CD4-positive, alpha-beta T cell (primary cell): ENCODE measurements around the gene SLC38A3. TPM values are rescaled to one million over a fixed set of nuclear protein-coding genes. Genes with fewer than 3 reads are reported as not detected.

ENCODE experiments used
- ATAC-seq: fragments of 200-7000 bp; cut with Tn5 transposase; one replicate; pipeline ENCODE4 v1.10.0; 2022; ENCODE audit warnings: mild to moderate bottlenecking; ENCODE audit not compliant: poor library complexity
- CTCF ChIA-PET: fragments of 350-600 bp; sonication (Branson Sonifier 250); formaldehyde crosslinking; loops from one replicate; lab custom pipeline; 2021; ENCODE audit warnings: antibody characterized with exemption, inconsistent platforms; lab: Charles Lee
- POLR2A ChIA-PET: fragments of 350-600 bp; sonication (Branson Sonifier 250); formaldehyde crosslinking; loops from one replicate; lab custom pipeline; 2021; ENCODE audit warnings: antibody characterized with exemption, inconsistent platforms; lab: Charles Lee
- DNase-seq, 14 experiments: peaks; one replicate each; pipeline ENCODE4 v3.0.0-alpha.2; 2013 to 2020; ENCODE audit warnings: mixed read lengths in 2 of 14
- H3K27ac ChIP-seq, 2 donors: one replicate each; pipeline versions ENCODE4 v1.5.1 to v1.7.0; 2013; ENCODE audit warnings: low read length in 2 of 2, low read depth in 1 of 2, mild to moderate bottlenecking in 1 of 2
- H3K27me3 ChIP-seq, 2 experiments: 1 replicate in 1 of 2; 2 replicates in 1 of 2; pipeline versions ENCODE4 v1.6.1 to v1.7.0; 2013; ENCODE audit warnings: low read length in 2 of 2, control low read depth in 1 of 2, mild to moderate bottlenecking in 1 of 2, moderate library complexity in 1 of 2; ENCODE audit not compliant: insufficient read depth in 2 of 2, control insufficient read depth in 1 of 2
- H3K36me3 ChIP-seq: one replicate; pipeline ENCODE4 v1.6.1; 2013; ENCODE audit warnings: low read length, control low read depth; ENCODE audit not compliant: insufficient read depth
- H3K4me1 ChIP-seq: one replicate; pipeline ENCODE4 v1.6.1; 2013; ENCODE audit warnings: low read length, control low read depth; ENCODE audit not compliant: insufficient read depth
- H3K4me3 ChIP-seq: one replicate; pipeline ENCODE4 v1.5.1; 2013; ENCODE audit warnings: mild to moderate bottlenecking, low read length, moderate library complexity
- H3K9me3 ChIP-seq, 2 experiments: 1 replicate in 1 of 2; 2 replicates in 1 of 2; pipeline versions ENCODE4 v1.6.1 to v1.7.0; 2013; ENCODE audit warnings: low read length in 2 of 2, mild to moderate bottlenecking in 2 of 2, control low read depth in 1 of 2, moderate library complexity in 1 of 2; ENCODE audit not compliant: control insufficient read depth in 1 of 2, insufficient read depth in 1 of 2
- H3K27ac Mint-ChIP-seq: one replicate; pipeline ENCODE4 v1.8.0; 2020; ENCODE audit warnings: mixed read lengths
- H3K27me3 Mint-ChIP-seq: one replicate; pipeline ENCODE4 v1.8.0; 2021; ENCODE audit warnings: mixed read lengths
- H3K36me3 Mint-ChIP-seq: one replicate; pipeline ENCODE4 v1.8.0; 2021; ENCODE audit warnings: low read depth, mixed read lengths
- H3K4me1 Mint-ChIP-seq: one replicate; pipeline ENCODE4 v1.8.0; 2021; ENCODE audit warnings: low read depth, mixed read lengths
- H3K4me3 Mint-ChIP-seq: one replicate; pipeline ENCODE4 v1.8.0; 2020; ENCODE audit warnings: mild to moderate bottlenecking, mixed read lengths
- H3K9me3 Mint-ChIP-seq: one replicate; pipeline ENCODE4 v1.8.0; 2020; ENCODE audit warnings: mixed read lengths
- CTCF ChIP-seq: fragments of 200-600 bp; IDR thresholded peaks from one replicate; pipeline ENCODE4 v1.8.0; 2022; ENCODE audit warnings: antibody characterized with exemption, mild to moderate bottlenecking
- intact Hi-C, 2 experiments: fragments of 100-400 bp; cut with DNase I in 1 of 2; cut with micrococcal nuclease in 1 of 2; formaldehyde crosslinking; loops; one replicate each; pipeline versions ENCODE4 v1.15.1 to v1.9.0; 2023 to 2025; cut with DNase I, micrococcal nuclease
- total RNA-seq, 174 experiments: library from RNA in 2 of 174; stranded (reverse) in 2 of 174; gene quantifications; one replicate each; pipeline ENCODE4 v1.2.3 and lab custom pipeline; 2021 to 2026

Gene SLC38A3
- total RNA-seq, 2 experiments from 2014 or later, result 1.0 to 1.1 TPM

DNA sequence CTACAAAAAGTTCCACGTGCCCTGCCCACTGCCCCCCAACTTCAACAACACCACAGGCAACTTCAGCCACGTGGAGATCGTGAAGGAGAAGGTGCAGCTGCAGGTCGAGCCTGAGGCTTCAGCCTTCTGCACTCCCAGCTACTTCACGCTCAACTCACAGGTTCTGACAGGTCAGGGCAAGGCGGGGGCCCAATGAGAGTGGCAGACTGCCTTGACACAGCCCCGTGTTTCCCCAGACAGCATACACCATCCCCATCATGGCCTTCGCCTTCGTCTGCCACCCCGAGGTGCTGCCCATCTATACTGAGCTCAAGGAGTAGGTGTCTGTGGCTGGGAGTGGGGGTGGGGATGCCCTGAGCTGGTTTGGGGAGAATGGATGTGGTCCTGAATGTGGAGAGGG lies 12.6 kb downstream of the SLC38A3 start:
- no peak overlapping the region for H3K27ac Mint-ChIP-seq
- ChIA-PET CTCF (no interaction called here), POLR2A (no interaction called here)
- no peaks in the 10 kb centered on the region for H3K36me3 Mint-ChIP-seq
- no peak for TF ChIP-seq CTCF
- H3K4me1 Mint-ChIP-seq, result no peaks in the 10 kb centered on the region
- peaks cover 12% of the 10 kb centered on the region for H3K4me1 ChIP-seq
- H3K9me3 ChIP-seq, result no peaks in the 10 kb centered on the region
- DNase-seq (no peak), ATAC-seq (no peak)
- H3K27ac ChIP-seq, result no peak overlapping the region
- no peaks in the 10 kb centered on the region for H3K9me3 Mint-ChIP-seq
- H3K27me3 Mint-ChIP-seq, result no peaks in the 10 kb centered on the region
- intact Hi-C loops, result no loop called here
- H3K27me3 ChIP-seq, result no peaks in the 10 kb centered on the region
- H3K4me3 Mint-ChIP-seq, result no peak overlapping the region
- H3K4me3 ChIP-seq, result no peak overlapping the region
- H3K36me3 ChIP-seq, result no peaks in the 10 kb centered on the region

DNA sequence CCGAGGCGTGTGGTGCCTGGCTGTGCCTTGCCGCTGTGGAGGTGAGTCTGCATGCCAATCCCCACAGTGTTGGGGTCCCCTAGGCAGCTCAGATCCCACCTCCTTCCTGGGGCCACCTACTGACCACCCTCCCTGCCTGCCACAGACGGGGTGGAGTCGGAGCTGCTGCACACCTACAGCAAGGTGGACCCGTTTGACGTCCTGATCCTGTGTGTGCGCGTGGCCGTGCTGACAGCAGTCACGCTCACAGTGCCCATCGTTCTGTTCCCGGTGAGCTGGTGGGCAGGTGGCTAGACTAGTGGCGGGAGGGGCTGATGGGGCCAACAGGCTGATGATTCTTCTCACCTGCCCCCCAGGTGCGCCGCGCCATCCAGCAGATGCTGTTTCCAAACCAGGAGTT lies 13.4 kb downstream of the SLC38A3 start:
- no peak overlapping the region for H3K4me3 ChIP-seq
- Mint-ChIP-seq H3K4me1 (no peaks in the 10 kb centered on the region), H3K4me3 (no peak overlapping the region), H3K36me3 (no peaks in the 10 kb centered on the region), H3K27me3 (no peaks in the 10 kb centered on the region), H3K9me3 (no peaks in the 10 kb centered on the region), H3K27ac (no peak overlapping the region)
- intact Hi-C loops, result no loop called here
- DNase-seq (no peak), ATAC-seq (no peak)
- H3K9me3 ChIP-seq, result no peaks in the 10 kb centered on the region
- ChIA-PET POLR2A (no interaction called here), CTCF (interaction anchor here (0.5 kb wide), 1 partner anchor 1231 kb away, joined by 3 read pairs; no protein-coding TSS in a partner anchor)
- TF ChIP-seq CTCF, result no peak
- no peak overlapping the region for H3K27ac ChIP-seq
- no peaks in the 10 kb centered on the region for H3K36me3 ChIP-seq
- peaks cover 12% of the 10 kb centered on the region for H3K4me1 ChIP-seq
- H3K27me3 ChIP-seq, result no peaks in the 10 kb centered on the region

DNA sequence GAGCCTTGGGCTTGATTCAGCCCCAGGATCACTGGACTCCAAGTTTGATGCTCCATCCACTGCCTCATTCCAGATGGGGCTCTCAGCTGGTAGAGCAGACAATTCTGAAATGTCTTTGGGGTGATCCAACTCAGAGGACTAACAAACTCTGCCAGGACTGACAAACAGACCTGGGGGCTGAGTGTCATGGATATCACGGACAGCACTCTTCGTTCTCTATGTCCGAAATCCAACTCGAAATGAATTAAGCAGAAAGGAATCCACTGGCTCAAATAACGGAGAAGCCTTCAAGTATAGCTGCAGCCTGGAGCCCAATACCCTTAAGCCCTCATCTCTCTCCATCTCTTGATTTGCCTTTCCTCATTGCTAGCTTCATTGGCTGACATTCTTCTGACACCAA lies 14.2 kb downstream of the SLC38A3 start:
- ChIA-PET POLR2A (no interaction called here), CTCF (no interaction called here)
- no peak overlapping the region for H3K4me3 Mint-ChIP-seq
- Histone ChIP-seq H3K9me3 (no peaks in the 10 kb centered on the region), H3K27me3 (no peaks in the 10 kb centered on the region), H3K4me1 (peaks cover 12% of the 10 kb centered on the region), H3K36me3 (no peaks in the 10 kb centered on the region), H3K4me3 (no peak overlapping the region), H3K27ac (no peak overlapping the region)
- intact Hi-C loops, result no loop called here
- H3K4me1 Mint-ChIP-seq, result no peaks in the 10 kb centered on the region
- H3K36me3 Mint-ChIP-seq, result no peaks in the 10 kb centered on the region
- TF ChIP-seq CTCF, result no peak
- ATAC-seq (no peak), DNase-seq (no peak)
- H3K27me3 Mint-ChIP-seq, result no peaks in the 10 kb centered on the region
- no peak overlapping the region for H3K27ac Mint-ChIP-seq
- no peaks in the 10 kb centered on the region for H3K9me3 Mint-ChIP-seq
